NT2/D1 (cell line): ENCODE data around the gene NUCB1.
"Not testable (repeated sequence)": the region's sequence is repeated elsewhere in the genome, so short reads cannot be mapped to it uniquely, and the experiment has no call there.

ENCODE experiments used
- DNase-seq: peaks from one replicate; pipeline ENCODE4 v3.0.0-alpha.2; 2011; ENCODE audit warnings: low read depth, low spot score
- H3K27me3 ChIP-seq: 2 replicates; pipeline ENCODE4 v1.6.0; 2011; ENCODE audit warnings: mild to moderate bottlenecking; ENCODE audit not compliant: insufficient read length, insufficient read depth
- H3K36me3 ChIP-seq: 2 replicates; pipeline ENCODE4 v1.6.1; 2011; ENCODE audit warnings: mild to moderate bottlenecking, low read length, mixed read lengths; ENCODE audit not compliant: insufficient read depth, insufficient read length
- H3K4me1 ChIP-seq: 2 replicates; pipeline ENCODE4 v1.5.1; 2011; ENCODE audit not compliant: insufficient read depth, insufficient read length
- H3K4me3 ChIP-seq: 2 replicates; pipeline ENCODE4 v1.5.1; 2011; ENCODE audit warnings: low read depth; ENCODE audit not compliant: insufficient read length
- H3K9ac ChIP-seq: 2 replicates; pipeline ENCODE4 v1.6.0; 2011; ENCODE audit warnings: low read depth; ENCODE audit not compliant: insufficient read length
- H3K9me3 ChIP-seq: 2 replicates; pipeline ENCODE4 v1.5.1; 2011; ENCODE audit warnings: mild to moderate bottlenecking, low read length; ENCODE audit not compliant: insufficient read depth
- SUZ12 ChIP-seq: IDR thresholded peaks from 2 replicates; pipeline ENCODE4 v1.6.1; 2011; ENCODE audit not compliant: insufficient read length, insufficient read depth; ENCODE audit errors: extremely low read depth
- YY1 ChIP-seq: IDR thresholded peaks from 2 replicates; pipeline ENCODE4 v1.6.1; 2011; ENCODE audit not compliant: insufficient read length, insufficient read depth
- ZNF274 ChIP-seq: IDR thresholded peaks from 2 replicates; pipeline ENCODE4 v1.6.1; 2011; ENCODE audit warnings: mild to moderate bottlenecking, low read depth, low read length

The NUCB1 gene

DNA sequence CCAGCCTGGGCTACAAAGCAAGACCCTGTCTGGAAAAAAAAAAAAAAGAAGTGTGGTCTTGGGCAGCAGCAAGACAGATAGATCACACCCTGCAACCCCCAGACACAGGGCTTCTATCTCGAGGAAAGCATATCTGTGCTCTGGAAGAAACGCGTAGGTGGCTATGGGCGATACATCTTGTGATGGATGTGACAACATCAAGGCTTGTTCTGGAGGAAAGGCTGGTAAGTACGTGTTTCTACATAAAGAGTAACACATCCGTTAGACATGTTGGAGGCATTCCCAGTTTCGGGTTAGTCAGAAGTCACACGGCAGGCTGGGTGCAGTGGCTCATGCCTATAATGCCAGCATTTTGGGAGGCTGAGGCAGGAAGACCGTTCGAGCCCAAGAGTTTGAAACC is 26.8 kb downstream of the NUCB1 start:
- Histone ChIP-seq H3K4me3 (no peak overlapping the region), H3K9me3 (no peaks in the 10 kb centered on the region), H3K9ac (no peak overlapping the region), H3K27me3 (no peaks in the 10 kb centered on the region), H3K4me1 (no peaks in the 10 kb centered on the region), H3K36me3 (peaks cover 13% of the 10 kb centered on the region)
- TF ChIP-seq SUZ12 (no peak), ZNF274 (no peak), YY1 (no peak)
- DNase-seq = no peak

- H3K9ac ChIP-seq, H3K9me3 ChIP-seq: not testable (repeated sequence)
Observed at GRCh38 chr19:48927692-48928091, 27.6 kb downstream of the NUCB1 start.

GRCh38 chr19:48928164-48929025 is 28.3 kb downstream of the NUCB1 start:
- no peak for DNase-seq

More at GRCh38 chr19:48927692-48928091, 27.6 kb downstream of the NUCB1 start:
- H3K27me3 ChIP-seq, H3K36me3 ChIP-seq, H3K4me1 ChIP-seq, H3K4me3 ChIP-seq, DNase-seq: not testable (repeated sequence)

GRCh38 chr19:48933382-48933932 is 33.3 kb downstream of the NUCB1 start, which contains the start of gene DHDH:
Gene DHDH (plus strand): TSS chr19:48933699. CDS start chr19:48933722, 23 bp downstream.
- peak; percentile 73 for DNase-seq
- Histone ChIP-seq H3K9me3 (no peaks in the 10 kb centered on the region), H3K36me3 (no peaks in the 10 kb centered on the region), H3K4me1 (peaks cover 4% of the 10 kb centered on the region), H3K27me3 (peaks cover 28% of the 10 kb centered on the region), H3K4me3 (peak within 1 kb of the TSS; percentile 22), H3K9ac (peak within 1 kb of the TSS; percentile 44)
- no peak for TF ChIP-seq YY1

More at GRCh38 chr19:48928164-48929025, 28.3 kb downstream of the NUCB1 start:
- no peak for TF ChIP-seq ZNF274
- TF ChIP-seq YY1 = no peak
- TF ChIP-seq SUZ12 = no peak
- Histone ChIP-seq H3K9ac (no peak overlapping the region), H3K4me1 (no peaks in the 10 kb centered on the region), H3K4me3 (no peak overlapping the region), H3K9me3 (no peaks in the 10 kb centered on the region), H3K36me3 (peaks cover under 1% of the 10 kb centered on the region), H3K27me3 (peaks cover 11% of the 10 kb centered on the region)

DNA sequence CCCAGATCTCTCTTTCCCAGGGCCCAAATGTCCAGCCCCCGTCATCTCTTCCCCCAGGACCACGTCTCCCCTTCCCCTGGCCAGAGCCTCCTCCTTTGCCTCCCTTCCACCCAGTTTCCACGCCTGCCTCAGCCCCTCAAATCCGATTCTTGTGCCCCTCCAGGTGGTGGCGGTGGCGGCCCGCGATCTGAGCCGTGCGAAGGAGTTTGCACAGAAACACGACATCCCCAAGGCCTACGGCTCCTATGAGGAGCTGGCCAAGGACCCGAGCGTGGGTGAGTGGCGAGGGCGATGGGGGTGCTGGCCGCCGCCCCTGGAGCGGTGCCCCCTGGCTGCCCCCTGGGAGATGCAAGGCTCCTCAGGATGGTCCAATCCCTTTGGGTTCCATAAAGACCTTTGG is 34.7 kb downstream of the NUCB1 start:
- TF ChIP-seq SUZ12 = no peak
- TF ChIP-seq YY1 = no peak
- TF ChIP-seq ZNF274 = no peak
- peaks cover 28% of the 10 kb centered on the region for H3K27me3 ChIP-seq
- H3K4me1 ChIP-seq = peaks cover 4% of the 10 kb centered on the region
- no peak for DNase-seq
- no peaks in the 10 kb centered on the region for H3K9me3 ChIP-seq
- H3K36me3 ChIP-seq = no peaks in the 10 kb centered on the region
- H3K4me3 ChIP-seq = no peak overlapping the region
- H3K9ac ChIP-seq = no peak overlapping the region

GRCh38 chr19:48935864-48936263 is 35.8 kb downstream of the NUCB1 start:
- Histone ChIP-seq H3K27me3 (peaks cover 28% of the 10 kb centered on the region), H3K36me3 (no peaks in the 10 kb centered on the region), H3K9me3 (peaks cover 5% of the 10 kb centered on the region; the same call in 1 of the 2 replicates), H3K4me3 (no peak overlapping the region), H3K9ac (no peak overlapping the region), H3K4me1 (peaks cover 4% of the 10 kb centered on the region)
- DNase-seq = no peak
- TF ChIP-seq SUZ12 (no peak), YY1 (no peak), ZNF274 (no peak)

GRCh38 chr19:48938256-48938655 is 38.1 kb downstream of the NUCB1 start:
- H3K9ac ChIP-seq = no peak overlapping the region
- peaks cover 17% of the 10 kb centered on the region for H3K27me3 ChIP-seq
- no peak for TF ChIP-seq ZNF274
- no peak overlapping the region for H3K4me3 ChIP-seq
- peaks cover 4% of the 10 kb centered on the region for H3K4me1 ChIP-seq
- H3K36me3 ChIP-seq = no peaks in the 10 kb centered on the region
- no peak for DNase-seq
- peaks cover 11% of the 10 kb centered on the region; the same call in 1 of the 2 replicates for H3K9me3 ChIP-seq

DNA sequence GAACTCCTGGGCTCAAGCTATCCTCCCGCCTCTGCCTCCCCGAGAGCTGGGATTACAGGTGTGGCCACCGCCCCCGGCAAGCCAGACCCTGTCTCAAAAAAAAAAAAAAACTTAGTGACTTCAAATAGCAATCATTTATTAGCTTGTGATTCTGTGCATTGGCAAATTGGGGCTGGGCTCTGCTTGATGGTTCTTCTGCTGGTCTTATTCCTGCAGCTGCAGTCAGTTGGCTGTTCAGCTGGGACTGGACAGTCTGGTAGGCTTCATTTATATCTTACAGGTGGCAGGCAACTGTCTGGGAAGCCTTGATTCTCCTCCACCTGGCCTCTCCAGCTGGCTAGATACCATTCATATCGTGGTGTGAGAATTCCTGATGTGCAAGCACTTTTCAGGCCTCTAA is 40.8 kb downstream of the NUCB1 start:
- Histone ChIP-seq H3K4me3 (no peak overlapping the region), H3K36me3 (no peaks in the 10 kb centered on the region), H3K9me3 (peaks cover 11% of the 10 kb centered on the region; the same call in 1 of the 2 replicates), H3K9ac (no peak overlapping the region), H3K27me3 (no peaks in the 10 kb centered on the region), H3K4me1 (no peaks in the 10 kb centered on the region)
- DNase-seq = no peak
- TF ChIP-seq ZNF274 (no peak), YY1 (no peak), SUZ12 (no peak)
